HL-60 (cell line): Measurements from ENCODE around the gene CCDC85C.

Experiments
- DNase-seq, 2 experiments: peaks; one replicate each; pipeline ENCODE4 v3.0.0-alpha.2; 2010 to 2020; ENCODE audit warnings: low read depth in 1 of 2, low spot score in 1 of 2
- H3K27ac ChIP-seq: fragments of 250-450 bp; sonication (Bioruptor Pico); replicated peaks from 2 replicates; pipeline ENCODE4 v1.5.1; 2020; ENCODE audit warnings: mild to moderate bottlenecking, moderate library complexity
- H3K27me3 ChIP-seq: fragments of 250-450 bp; sonication (Bioruptor Pico); 2 replicates; pipeline ENCODE4 v1.5.1; 2021; ENCODE audit warnings: mild to moderate bottlenecking, moderate library complexity; ENCODE audit not compliant: insufficient read depth, poor library complexity, severe bottlenecking
- H3K4me3 ChIP-seq: replicated peaks from 2 replicates; pipeline ENCODE4 v1.5.1; 2011; ENCODE audit warnings: mild to moderate bottlenecking, control low read depth, low read length; ENCODE audit not compliant: insufficient read depth
- CTCF ChIP-seq: IDR thresholded peaks from one replicate; pipeline ENCODE4 v1.5.1; 2011; ENCODE audit warnings: low read length, control low read depth, inconsistent platforms; ENCODE audit not compliant: insufficient read depth
- GABPA ChIP-seq: IDR thresholded peaks from 2 replicates; pipeline ENCODE4 v1.6.1; 2012; ENCODE audit warnings: low read depth
- POLR2AphosphoS5 ChIP-seq: IDR thresholded peaks from 2 replicates; pipeline ENCODE4 v1.6.1; 2012; ENCODE audit warnings: low read depth
- REST ChIP-seq: IDR thresholded peaks from 2 replicates; pipeline ENCODE4 v1.6.1; 2012; ENCODE audit warnings: low read depth; ENCODE audit not compliant: insufficient replicate concordance
- SPI1 ChIP-seq: IDR thresholded peaks from 2 replicates; pipeline ENCODE4 v1.6.1; 2012; ENCODE audit warnings: low read depth, mild to moderate bottlenecking, borderline replicate concordance

Gene CCDC85C

GRCh38 chr14:99461411-99462085 is 142.5 kb downstream of the CCDC85C start:
- Histone ChIP-seq H3K27ac (no peak overlapping the region), H3K4me3 (no peak overlapping the region)
- DNase-seq: no peak

DNA sequence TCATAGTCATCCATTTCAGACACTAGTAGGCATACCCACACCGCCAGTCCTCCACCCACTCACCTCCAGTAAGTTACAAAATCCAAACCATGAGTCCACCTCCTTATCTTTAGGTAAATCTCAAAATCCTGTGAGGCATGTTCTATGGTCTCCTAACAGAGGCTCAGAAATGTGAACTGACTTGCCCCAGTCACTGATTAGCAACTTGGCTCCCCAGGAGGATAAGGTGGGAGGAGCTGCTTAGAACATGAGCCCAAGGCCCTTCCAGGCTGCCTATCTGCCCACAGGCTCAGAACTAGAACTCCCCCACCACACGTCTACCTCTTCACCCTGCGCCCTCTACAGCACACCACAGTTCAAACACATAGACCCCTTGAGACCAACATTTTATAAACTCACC is 143.2 kb downstream of the CCDC85C start:
- Histone ChIP-seq H3K27me3 (no peaks in the 10 kb centered on the region), H3K27ac (no peak overlapping the region), H3K4me3 (no peak overlapping the region)
- TF ChIP-seq REST (no peak), SPI1 (no peak), CTCF (no peak), POLR2AphosphoS5 (no peak), GABPA (no peak)
- no peak for DNase-seq

More at GRCh38 chr14:99461411-99462085, 142.5 kb downstream of the CCDC85C start:
- no peak for TF ChIP-seq POLR2AphosphoS5
- no peak for TF ChIP-seq REST
- TF ChIP-seq SPI1: no peak
- no peaks in the 10 kb centered on the region for H3K27me3 ChIP-seq

DNA sequence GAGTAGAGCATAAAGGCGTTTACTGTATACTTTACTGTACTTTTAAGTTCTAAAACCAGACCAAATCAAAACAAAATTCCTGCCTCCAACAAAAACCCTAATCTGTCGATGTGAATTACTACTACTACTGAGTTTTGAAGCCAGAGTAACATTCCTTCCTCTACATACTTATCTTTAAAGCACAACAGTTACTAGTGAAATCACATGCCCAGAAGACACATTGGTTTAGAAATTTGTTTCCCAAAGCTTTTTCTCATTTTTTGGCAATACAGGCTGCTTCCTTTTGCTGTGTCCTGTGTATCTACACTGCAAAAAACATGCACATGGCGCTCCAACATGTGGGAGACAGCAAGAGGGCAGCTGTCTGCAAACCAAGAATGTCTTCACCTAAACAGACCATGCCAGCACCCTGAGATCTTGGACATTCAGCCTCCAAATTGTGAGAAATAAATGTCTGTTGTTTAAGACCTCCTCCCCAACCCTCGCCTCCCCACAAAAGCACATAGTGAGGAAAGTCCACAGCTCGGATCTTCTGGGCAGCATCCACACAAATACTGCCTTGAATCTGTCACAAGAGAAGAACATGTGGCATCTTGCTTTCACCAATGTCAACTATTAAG is 144.4 kb downstream of the CCDC85C start:
- Histone ChIP-seq H3K4me3 (no peak overlapping the region), H3K27ac (no peak overlapping the region), H3K27me3 (no peaks in the 10 kb centered on the region)
- TF ChIP-seq GABPA: no peak
- TF ChIP-seq REST: no peak
- TF ChIP-seq CTCF: no peak
- TF ChIP-seq POLR2AphosphoS5: no peak
- TF ChIP-seq SPI1: no peak
- no peak for DNase-seq
